Measurements from ENCODE around the gene ESRRG. TPM values are rescaled to one million over a fixed set of nuclear protein-coding genes. Genes with fewer than 3 reads are reported as not detected.
A peak's percentile ranks its signal among the peaks of the same experiment; 100 is the strongest.

The ESRRG gene
- total RNA-seq (ENCODE audit: unreplicated experiment): 3.8 TPM
- long read RNA-seq, full-length matches to known transcripts: 1 of 1 reads
- long read RNA-seq, partial matches to known transcripts: 0 of 1 reads
- long read RNA-seq, other reads (novel, unspliced or antisense): 0 of 1 reads

DNA sequence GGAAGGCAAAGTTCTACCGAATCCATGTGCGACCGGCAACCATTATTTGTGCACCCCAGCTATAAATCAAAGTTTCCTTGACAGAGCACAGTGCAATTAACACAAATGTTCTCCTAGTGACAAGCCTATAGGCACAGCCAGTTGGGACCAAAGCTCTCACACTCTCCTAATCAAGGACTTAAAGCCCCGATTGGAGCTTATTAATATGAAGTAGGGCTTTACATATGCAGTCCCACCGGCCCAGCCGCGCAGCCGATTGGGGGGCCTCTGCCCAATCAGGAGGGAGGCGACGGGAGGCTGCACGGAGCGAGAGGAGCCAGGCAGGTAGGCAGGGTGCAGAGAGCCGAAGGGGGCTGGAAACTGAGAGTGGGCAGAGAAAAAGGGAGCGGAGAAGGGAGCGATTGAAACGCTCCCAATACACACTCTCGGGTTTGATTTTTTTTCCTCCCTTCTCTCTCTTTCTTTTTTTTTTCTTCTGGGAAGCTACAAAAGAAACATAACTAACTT, at the start of gene ESRRG:
TSS of gene ESRRG (minus strand) at position 156 of the 507 bp plus-strand sequence. CDS start at position 26, 130 bp downstream.
- Mint-ChIP-seq H3K27ac (ENCODE audit: unreplicated experiment) (peak within 1 kb of the TSS; percentile 71), H3K27me3 (ENCODE audit: unreplicated experiment) (no peaks in the 10 kb centered on the region), H3K9me3 (ENCODE audit: unreplicated experiment) (no peaks in the 10 kb centered on the region), H3K4me1 (ENCODE audit: unreplicated experiment) (peaks cover 6% of the 10 kb centered on the region), H3K36me3 (ENCODE audit: low read depth, unreplicated experiment) (no peaks in the 10 kb centered on the region), H3K4me3 (ENCODE audit: unreplicated experiment) (peak within 1 kb of the TSS; percentile 97)
- peak; percentile 73 for DNase-seq (ENCODE audit: low spot score)
- TF ChIP-seq, protein P1, sequence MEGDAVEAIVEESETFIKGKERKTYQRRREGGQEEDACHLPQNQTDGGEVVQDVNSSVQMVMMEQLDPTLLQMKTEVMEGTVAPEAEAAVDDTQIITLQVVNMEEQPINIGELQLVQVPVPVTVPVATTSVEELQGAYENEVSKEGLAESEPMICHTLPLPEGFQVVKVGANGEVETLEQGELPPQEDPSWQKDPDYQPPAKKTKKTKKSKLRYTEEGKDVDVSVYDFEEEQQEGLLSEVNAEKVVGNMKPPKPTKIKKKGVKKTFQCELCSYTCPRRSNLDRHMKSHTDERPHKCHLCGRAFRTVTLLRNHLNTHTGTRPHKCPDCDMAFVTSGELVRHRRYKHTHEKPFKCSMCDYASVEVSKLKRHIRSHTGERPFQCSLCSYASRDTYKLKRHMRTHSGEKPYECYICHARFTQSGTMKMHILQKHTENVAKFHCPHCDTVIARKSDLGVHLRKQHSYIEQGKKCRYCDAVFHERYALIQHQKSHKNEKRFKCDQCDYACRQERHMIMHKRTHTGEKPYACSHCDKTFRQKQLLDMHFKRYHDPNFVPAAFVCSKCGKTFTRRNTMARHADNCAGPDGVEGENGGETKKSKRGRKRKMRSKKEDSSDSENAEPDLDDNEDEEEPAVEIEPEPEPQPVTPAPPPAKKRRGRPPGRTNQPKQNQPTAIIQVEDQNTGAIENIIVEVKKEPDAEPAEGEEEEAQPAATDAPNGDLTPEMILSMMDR (IDR thresholded peaks at IDR 0.05; ENCODE audit: unreplicated experiment): no peak

DNA sequence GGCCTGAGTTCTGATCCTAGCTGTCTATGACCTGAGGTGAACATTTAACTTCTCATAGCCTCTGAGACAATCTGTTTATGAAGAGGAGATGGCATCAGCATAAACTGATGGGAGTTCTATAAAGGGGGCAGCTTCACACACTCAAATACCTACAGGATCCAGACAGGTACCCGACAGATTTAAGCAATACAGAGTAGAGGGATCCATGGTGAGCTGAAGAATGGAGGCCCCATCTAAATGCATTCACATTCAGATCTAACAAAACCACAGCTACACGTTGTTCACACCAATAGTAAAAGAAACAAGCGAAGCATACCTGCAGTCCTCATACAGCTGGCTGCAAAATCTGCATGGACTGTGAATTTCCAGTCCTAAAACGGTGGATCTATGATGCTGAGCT, 48.7 kb upstream of the ESRRG start:
- no peaks in the 10 kb centered on the region for H3K4me1 Mint-ChIP-seq (ENCODE audit: unreplicated experiment)
- no peaks in the 10 kb centered on the region for H3K27me3 Mint-ChIP-seq (ENCODE audit: unreplicated experiment)
- no peak overlapping the region for H3K27ac Mint-ChIP-seq (ENCODE audit: unreplicated experiment)
- no peaks in the 10 kb centered on the region for H3K9me3 Mint-ChIP-seq (ENCODE audit: unreplicated experiment)
- TF ChIP-seq, protein P1 (IDR thresholded peaks at IDR 0.05; ENCODE audit: unreplicated experiment): no peak
- H3K4me3 Mint-ChIP-seq (ENCODE audit: unreplicated experiment): no peak overlapping the region
- H3K36me3 Mint-ChIP-seq (ENCODE audit: low read depth, unreplicated experiment): no peaks in the 10 kb centered on the region
- DNase-seq (ENCODE audit: low spot score): no peak

DNA sequence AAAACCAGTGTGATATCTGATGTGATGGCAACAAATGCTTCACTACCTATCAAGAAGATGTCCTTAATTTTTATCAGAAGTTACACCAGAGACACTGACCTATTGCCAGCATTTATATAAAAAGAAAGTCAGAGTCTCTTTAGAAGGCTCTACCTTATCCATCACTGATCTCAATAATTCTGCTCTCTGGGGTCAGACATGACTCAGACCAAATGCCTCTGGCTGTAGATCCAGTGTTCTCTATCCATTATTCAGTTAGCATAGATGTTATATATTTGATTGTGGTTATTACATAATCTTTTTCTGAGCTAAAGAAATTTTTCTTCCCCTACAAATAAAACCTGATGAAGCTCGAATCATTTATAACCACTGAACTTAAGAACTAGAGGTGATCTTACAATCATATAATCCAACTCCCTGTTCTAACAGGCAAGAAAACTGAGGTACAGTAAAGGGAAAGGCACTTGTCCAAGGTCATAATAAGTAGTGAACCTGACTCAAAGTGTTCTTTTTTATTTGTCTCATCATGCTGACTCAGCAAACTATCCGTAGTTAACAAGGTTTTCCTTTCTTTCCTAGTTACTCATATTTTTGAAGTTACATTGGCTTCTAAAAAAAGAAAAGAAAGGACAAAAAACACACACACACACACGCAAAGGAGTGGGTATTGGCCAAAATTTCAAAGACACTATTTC, 43.6 kb upstream of the ESRRG start:
- Mint-ChIP-seq H3K4me1 (ENCODE audit: unreplicated experiment) (no peaks in the 10 kb centered on the region), H3K9me3 (ENCODE audit: unreplicated experiment) (no peaks in the 10 kb centered on the region), H3K4me3 (ENCODE audit: unreplicated experiment) (no peak overlapping the region), H3K27me3 (ENCODE audit: unreplicated experiment) (no peaks in the 10 kb centered on the region), H3K27ac (ENCODE audit: unreplicated experiment) (no peak overlapping the region), H3K36me3 (ENCODE audit: low read depth, unreplicated experiment) (no peaks in the 10 kb centered on the region)
- TF ChIP-seq, protein P1 (IDR thresholded peaks at IDR 0.05; ENCODE audit: unreplicated experiment): no peak
- DNase-seq (ENCODE audit: low spot score): no peak

DNA sequence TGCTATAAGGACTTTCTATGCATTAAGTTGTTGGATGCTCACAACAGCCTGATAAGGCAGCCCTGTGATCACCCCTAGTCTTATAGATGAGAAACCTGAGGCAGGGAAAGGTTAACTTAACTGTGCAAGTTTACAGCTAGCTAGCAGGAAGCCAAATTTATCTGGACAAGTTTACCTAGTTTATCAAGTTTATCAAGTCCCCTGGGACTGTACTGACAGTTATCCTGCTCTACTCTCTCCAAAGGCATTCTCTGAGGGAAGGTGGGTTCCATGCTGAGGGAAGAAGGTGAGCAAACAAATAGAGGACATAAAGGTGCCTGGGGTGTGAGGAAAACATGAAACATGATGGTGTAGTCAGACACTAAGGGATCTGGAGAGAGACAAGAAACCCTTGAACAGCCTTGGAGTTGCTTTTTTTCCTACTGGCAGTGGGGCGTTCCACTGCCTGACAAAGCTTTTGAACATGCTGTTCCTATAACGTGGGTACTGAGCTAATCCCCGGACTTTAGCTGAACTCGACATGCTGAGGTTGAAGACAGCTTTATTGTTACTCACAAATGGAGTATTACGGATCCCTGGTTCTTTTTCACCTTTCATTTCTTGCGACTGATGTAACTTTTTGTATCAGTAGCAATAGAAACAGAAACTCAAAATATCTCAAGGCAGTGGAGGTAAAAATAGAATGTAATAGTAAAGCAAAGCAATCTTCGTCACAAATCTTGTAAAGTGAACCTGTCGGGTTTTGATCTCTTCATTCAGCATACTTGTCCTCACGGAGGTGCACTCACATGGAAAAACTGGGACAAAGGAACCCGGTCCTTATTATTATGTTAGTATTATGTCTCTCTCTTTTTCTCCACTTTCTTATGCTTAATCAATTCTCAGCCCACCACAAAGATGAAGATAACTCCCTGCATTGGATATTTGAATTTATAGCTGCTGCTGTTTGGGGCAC, 42.4 kb upstream of the ESRRG start:
- no peaks in the 10 kb centered on the region for H3K27me3 Mint-ChIP-seq (ENCODE audit: unreplicated experiment)
- no peak for DNase-seq (ENCODE audit: low spot score)
- no peak overlapping the region for H3K27ac Mint-ChIP-seq (ENCODE audit: unreplicated experiment)
- no peaks in the 10 kb centered on the region for H3K4me1 Mint-ChIP-seq (ENCODE audit: unreplicated experiment)
- H3K36me3 Mint-ChIP-seq (ENCODE audit: low read depth, unreplicated experiment): no peaks in the 10 kb centered on the region
- TF ChIP-seq, protein P1 (IDR thresholded peaks at IDR 0.05; ENCODE audit: unreplicated experiment): no peak
- no peak overlapping the region for H3K4me3 Mint-ChIP-seq (ENCODE audit: unreplicated experiment)
- H3K9me3 Mint-ChIP-seq (ENCODE audit: unreplicated experiment): no peaks in the 10 kb centered on the region

Data from endothelial cell (in vitro differentiated cells).